Adrenal gland (tissue), 5 donors: ENCODE results near the gene HABP4.

Experiments used
- CTCF ChIP-seq, 6 experiments: fragments of 450-650 bp in 4 of 6; fragments of 200-600 bp in 2 of 6; sonication (generic) in 1 of 6; IDR thresholded peaks; 1 replicate in 5 of 6; 2 replicates in 1 of 6; pipeline versions ENCODE4 v1.5.1 to v1.8.0; 2016 to 2021; ENCODE audit warnings: antibody characterized with exemption in 6 of 6, mild to moderate bottlenecking in 2 of 6, moderate library complexity in 1 of 6
- POLR2A ChIP-seq, 2 donors: fragments of 450-650 bp; IDR thresholded peaks; one replicate each; pipeline ENCODE4 v1.6.1; 2017; ENCODE audit warnings: antibody characterized with exemption in 2 of 2, mild to moderate bottlenecking in 2 of 2, moderate library complexity in 1 of 2
- donor health status: DM: no; HTN: no; CAD: no.

- TF ChIP-seq CTCF (IDR thresholded peaks at IDR 0.05) (no peak), POLR2A (IDR thresholded peaks at IDR 0.05) (no peak)
Measured at GRCh38 chr9:96492993-96493531, 43.1 kb downstream of the HABP4 start.
